ENCODE measurements around the gene ANKRD18B.
"Not testable (repeated sequence)": the region's sequence is repeated elsewhere in the genome, so short reads cannot be mapped to it uniquely, and the experiment has no call there.

Gene ANKRD18B

GRCh38 chr9:33524306-33524947 is 376 bp downstream of the ANKRD18B start:
- no peak for DNase-seq (ENCODE audit: low read depth)
- H3K4me3 ChIP-seq (ENCODE audit: low read length): peak overlapping the region; percentile 69
- TF ChIP-seq CTCF (conservative IDR thresholded peaks at IDR 0.05; ENCODE audit: low read depth, low read length): no peak

DNA sequence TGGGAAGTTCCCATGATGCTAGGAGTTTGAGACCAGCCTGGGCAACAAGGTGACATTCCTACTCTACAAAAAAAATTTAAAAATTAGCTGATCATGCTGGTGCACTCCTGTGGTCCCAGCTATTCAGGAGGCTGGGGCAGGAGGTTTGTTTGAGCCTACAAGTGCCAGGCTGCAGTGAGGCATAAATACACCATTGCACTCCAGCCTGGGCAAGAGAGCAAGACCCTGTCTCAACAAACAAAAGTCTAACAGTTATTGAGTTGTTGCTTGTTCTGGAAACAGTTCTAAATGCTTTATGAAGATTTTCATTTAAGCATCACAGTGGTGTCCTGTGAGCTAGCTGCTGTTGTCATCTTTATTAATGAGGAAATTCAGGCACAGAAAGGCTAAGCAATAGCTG is 4.0 kb downstream of the ANKRD18B start:
- not testable (repeated sequence) for H3K4me3 ChIP-seq (ENCODE audit: low read length); DNase-seq (ENCODE audit: low read depth)

GRCh38 chr9:33533958-33534357 is 9.9 kb downstream of the ANKRD18B start:
- not testable (repeated sequence) for H3K4me3 ChIP-seq (ENCODE audit: low read length); DNase-seq (ENCODE audit: low read depth)

DNA sequence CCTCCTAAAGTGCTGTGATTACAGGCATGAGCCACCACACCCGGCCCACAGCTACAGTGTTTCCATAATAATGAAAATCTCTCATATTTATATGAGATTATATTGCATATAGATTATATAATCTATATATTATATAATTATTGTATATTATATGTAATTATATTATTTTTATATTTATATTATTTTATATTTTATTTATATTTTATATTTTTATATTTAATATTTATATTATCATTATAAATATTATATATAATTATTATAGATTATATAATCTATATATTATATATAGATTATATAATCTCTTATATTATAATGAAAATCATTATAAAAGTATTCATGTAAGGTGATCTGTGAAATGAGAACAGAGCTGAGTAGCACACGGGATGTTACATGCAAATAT is 11.5 kb downstream of the ANKRD18B start:
- no peak overlapping the region for H3K4me3 ChIP-seq (ENCODE audit: low read length)
- DNase-seq (ENCODE audit: low read depth): no peak
- TF ChIP-seq CTCF (conservative IDR thresholded peaks at IDR 0.05; ENCODE audit: low read depth, low read length): no peak

DNA sequence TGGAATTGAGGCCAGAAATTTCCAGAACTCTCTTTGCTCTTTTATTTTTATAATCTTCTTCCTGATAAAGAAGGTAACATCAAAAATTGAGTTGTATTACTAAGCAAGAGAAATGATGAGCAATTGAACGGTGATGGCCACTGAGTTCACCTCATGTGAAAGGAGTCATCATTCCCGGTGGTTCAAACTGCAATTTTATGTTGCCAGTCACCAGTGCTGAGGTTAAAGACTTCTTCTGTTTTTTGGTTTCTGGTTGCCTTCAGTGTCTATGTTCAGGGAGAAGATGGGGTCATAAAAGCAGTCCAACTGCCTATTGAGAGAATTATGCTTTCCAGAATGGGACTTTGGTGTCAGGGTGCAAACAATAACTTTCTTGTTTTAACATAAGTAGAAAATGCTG is 19.4 kb downstream of the ANKRD18B start:
- H3K4me3 ChIP-seq (ENCODE audit: low read length); DNase-seq (ENCODE audit: low read depth): not testable (repeated sequence)

DNA sequence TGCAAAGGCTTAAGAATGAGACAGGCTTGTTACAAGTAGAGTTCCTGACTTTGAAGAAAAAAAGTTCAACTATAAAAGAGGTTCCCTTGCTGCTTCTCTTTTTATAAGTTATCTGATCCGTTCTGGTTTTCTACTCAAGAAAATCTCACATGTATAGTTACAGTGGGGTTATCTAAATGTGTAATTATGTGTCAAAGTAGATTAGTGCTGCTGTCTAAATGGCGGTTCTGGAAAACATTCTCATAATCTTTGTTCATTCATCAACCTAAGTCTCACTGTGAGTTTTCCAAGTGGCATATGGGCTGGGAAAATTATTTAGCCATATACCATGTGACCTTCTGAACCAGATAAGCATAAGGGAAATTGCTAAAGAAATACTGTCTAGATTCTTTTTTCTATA is 21.7 kb downstream of the ANKRD18B start:
- not testable (repeated sequence) for DNase-seq (ENCODE audit: low read depth); H3K4me3 ChIP-seq (ENCODE audit: low read length)

- not testable (repeated sequence) for DNase-seq (ENCODE audit: low read depth); H3K4me3 ChIP-seq (ENCODE audit: low read length)
Measured at GRCh38 chr9:33548816-33549215, 24.8 kb downstream of the ANKRD18B start.

- H3K4me3 ChIP-seq (ENCODE audit: low read length); DNase-seq (ENCODE audit: low read depth): not testable (repeated sequence)
Measured at GRCh38 chr9:33549418-33549817, 25.4 kb downstream of the ANKRD18B start.

DNA sequence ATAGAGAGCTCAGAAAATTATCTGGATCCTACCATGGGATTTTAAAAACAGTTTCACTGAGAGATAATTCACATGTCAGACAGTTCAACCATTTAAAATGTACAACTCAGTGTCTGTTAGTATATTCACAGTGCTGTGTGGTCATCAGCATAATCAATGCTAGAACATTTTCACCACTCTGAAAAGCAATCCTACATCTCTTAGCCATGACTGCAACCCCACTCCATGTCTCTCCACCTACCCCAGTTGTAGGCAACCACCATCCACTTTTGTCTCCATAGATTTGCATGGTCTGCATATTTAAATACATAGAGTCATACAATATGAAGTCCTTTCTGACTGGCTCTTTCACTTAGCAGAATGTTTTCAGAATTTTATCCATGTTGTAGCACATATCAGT is 27.1 kb downstream of the ANKRD18B start:
- not testable (repeated sequence) for DNase-seq (ENCODE audit: low read depth); H3K4me3 ChIP-seq (ENCODE audit: low read length)

- peak; percentile 76 for DNase-seq (ENCODE audit: low read depth)
- H3K4me3 ChIP-seq (ENCODE audit: low read length): not testable (repeated sequence)
Measured at GRCh38 chr9:33552315-33552725, 28.3 kb downstream of the ANKRD18B start.

- not testable (repeated sequence) for DNase-seq (ENCODE audit: low read depth); H3K4me3 ChIP-seq (ENCODE audit: low read length)
Measured at GRCh38 chr9:33560217-33560616, 36.2 kb downstream of the ANKRD18B start.

- not testable (repeated sequence) for DNase-seq (ENCODE audit: low read depth); H3K4me3 ChIP-seq (ENCODE audit: low read length)
Measured at GRCh38 chr9:33562196-33562595, 38.1 kb downstream of the ANKRD18B start.

DNA sequence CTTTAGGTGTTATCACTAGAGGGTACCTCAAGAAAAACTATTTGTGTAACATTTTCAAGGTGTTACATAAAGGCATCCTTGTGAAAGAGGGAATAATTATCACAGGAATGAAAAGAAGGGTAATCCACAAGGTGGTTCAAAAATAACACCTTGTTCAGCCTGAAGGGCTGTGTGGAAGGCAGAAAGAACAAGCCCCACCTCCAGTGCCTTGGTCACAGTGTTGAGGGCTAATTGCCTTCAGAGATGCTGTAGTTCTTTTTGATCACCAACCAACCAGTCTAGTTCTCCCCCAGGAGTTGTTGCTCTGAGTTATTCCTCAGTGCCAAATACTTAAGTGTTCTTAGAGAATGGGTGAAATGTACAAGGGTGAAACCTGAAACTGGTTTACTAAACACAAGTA is 43.7 kb downstream of the ANKRD18B start:
- DNase-seq (ENCODE audit: low read depth); H3K4me3 ChIP-seq (ENCODE audit: low read length): not testable (repeated sequence)

- not testable (repeated sequence) for H3K4me3 ChIP-seq (ENCODE audit: low read length); DNase-seq (ENCODE audit: low read depth)
Measured at GRCh38 chr9:33577786-33578185, 53.7 kb downstream of the ANKRD18B start.

- not testable (repeated sequence) for H3K4me3 ChIP-seq (ENCODE audit: low read length); DNase-seq (ENCODE audit: low read depth)
Measured at GRCh38 chr9:33579996-33580395, 55.9 kb downstream of the ANKRD18B start.

GRCh38 chr9:33582686-33583085 is 58.6 kb downstream of the ANKRD18B start:
- DNase-seq (ENCODE audit: low read depth); H3K4me3 ChIP-seq (ENCODE audit: low read length): not testable (repeated sequence)

DNA sequence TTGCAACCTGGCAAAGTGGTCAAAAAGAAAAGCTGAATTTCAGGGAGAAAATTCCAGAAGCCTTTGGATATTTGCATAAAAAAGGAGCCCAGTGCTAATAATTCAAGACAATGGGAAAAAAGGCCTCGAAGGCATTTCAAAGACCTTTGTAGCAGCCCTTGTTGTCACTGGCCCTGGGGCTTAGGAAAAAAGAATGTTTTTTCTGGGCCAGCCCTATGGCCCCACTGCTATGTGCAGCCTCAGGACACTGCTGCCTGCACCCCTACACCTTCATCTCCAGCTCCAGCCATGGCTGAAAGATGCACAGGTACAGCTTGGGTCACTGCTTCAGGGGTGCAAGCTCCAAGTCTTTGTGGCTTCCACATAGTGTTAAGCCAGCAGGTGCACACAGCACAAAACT is 62.1 kb downstream of the ANKRD18B start:
- not testable (repeated sequence) for H3K4me3 ChIP-seq (ENCODE audit: low read length); DNase-seq (ENCODE audit: low read depth)

DNA sequence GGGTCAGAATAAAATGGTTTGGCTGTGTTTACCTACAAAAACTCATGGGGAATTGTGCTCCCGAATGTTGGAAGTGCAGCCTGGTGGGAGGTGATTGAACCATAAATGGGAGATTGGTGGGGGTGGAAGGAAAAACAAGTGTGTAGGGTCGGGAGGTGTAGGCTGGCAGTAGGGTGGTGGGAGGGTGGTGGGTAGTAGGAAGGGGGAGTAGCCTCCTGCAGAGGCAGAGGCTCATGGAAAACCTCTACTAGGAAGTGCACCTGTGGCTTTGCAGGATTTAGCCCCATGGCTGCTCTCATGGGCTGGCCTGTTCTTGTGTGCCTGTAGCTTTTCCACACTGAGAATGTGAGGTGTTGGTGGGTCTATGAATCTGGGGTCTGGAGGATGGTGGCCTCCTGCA is 63.7 kb downstream of the ANKRD18B start:
- DNase-seq (ENCODE audit: low read depth); H3K4me3 ChIP-seq (ENCODE audit: low read length): not testable (repeated sequence)

GRCh38 chr9:33588876-33589275 is 64.8 kb downstream of the ANKRD18B start:
- not testable (repeated sequence) for H3K4me3 ChIP-seq (ENCODE audit: low read length); DNase-seq (ENCODE audit: low read depth)
